Vagina (tissue), 2 donors: Measurements from ENCODE around the gene DUSP15.

Experiments used
- POLR2A ChIP-seq, 2 donors: fragments of 450-650 bp; IDR thresholded peaks; one replicate each; pipeline ENCODE4 v1.6.1; 2017; ENCODE audit warnings: antibody characterized with exemption in 2 of 2, mild to moderate bottlenecking in 2 of 2, moderate library complexity in 2 of 2
- TF ChIP-seq, protein P1 (sequence below), 3 experiments: fragments of 450-650 bp in 2 of 3; fragments of 200-600 bp in 1 of 3; sonication (generic) in 1 of 3; IDR thresholded peaks; one replicate each; pipeline ENCODE4 v1.5.1; 2017 to 2019; ENCODE audit warnings: antibody characterized with exemption in 3 of 3, mild to moderate bottlenecking in 2 of 3, moderate library complexity in 2 of 3

DNA sequence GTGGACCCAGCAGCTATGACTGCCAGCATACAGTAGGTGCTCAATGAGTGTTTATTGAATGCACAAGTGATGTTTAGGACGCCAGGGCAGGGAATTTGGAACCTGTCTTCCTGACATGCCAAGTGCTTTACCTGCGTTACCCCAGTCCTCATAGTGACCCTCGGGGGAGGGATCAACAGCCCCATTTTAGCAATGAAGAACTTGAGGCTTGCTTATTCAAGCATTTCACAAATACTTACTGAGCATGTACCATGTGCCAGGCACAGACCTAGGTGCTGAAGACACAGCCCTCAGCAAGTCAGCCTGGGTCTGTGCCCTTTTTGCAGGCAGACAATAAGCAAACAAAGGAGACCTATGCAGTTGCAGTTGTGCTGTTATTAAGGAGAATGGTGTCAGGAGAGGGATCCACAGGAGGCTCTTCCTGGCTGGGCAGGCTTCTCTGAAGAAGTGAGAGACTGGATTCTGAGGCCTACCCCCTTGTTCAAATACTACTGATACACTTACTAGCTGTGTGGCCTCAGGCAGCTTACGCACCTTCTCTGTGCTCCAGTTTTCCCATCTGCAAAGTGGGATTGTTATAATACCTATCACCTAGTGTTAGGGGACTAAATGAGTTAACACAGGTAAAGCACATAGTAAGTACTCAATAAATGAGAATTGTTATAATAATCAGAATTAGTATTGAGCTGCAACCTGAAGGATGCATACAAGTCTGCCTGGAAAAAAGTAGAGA lies 39.9 kb upstream of the DUSP15 start:
- TF ChIP-seq, protein P1, sequence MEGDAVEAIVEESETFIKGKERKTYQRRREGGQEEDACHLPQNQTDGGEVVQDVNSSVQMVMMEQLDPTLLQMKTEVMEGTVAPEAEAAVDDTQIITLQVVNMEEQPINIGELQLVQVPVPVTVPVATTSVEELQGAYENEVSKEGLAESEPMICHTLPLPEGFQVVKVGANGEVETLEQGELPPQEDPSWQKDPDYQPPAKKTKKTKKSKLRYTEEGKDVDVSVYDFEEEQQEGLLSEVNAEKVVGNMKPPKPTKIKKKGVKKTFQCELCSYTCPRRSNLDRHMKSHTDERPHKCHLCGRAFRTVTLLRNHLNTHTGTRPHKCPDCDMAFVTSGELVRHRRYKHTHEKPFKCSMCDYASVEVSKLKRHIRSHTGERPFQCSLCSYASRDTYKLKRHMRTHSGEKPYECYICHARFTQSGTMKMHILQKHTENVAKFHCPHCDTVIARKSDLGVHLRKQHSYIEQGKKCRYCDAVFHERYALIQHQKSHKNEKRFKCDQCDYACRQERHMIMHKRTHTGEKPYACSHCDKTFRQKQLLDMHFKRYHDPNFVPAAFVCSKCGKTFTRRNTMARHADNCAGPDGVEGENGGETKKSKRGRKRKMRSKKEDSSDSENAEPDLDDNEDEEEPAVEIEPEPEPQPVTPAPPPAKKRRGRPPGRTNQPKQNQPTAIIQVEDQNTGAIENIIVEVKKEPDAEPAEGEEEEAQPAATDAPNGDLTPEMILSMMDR (IDR thresholded peaks at IDR 0.05), result no peak
- TF ChIP-seq POLR2A (IDR thresholded peaks at IDR 0.05), result no peak
